GM12878 (cell line): ENCODE results near the gene ZCCHC24. TPM values are rescaled to one million over a fixed set of nuclear protein-coding genes. Genes with fewer than 3 reads are reported as not detected.
"Not testable (repeated sequence)": the region's sequence is repeated elsewhere in the genome, so short reads cannot be mapped to it uniquely, and the experiment has no call there.

Experiments
- ATAC-seq: fragments of 200-7000 bp; cut with Tn5 transposase; 3 replicates; pipeline ENCODE4 v1.9.1; 2020; ENCODE audit warnings: mild to moderate bottlenecking, moderate library complexity
- BruUV-seq: library from RNA; stranded (reverse); fragments of 400-500 nt; replicated peaks from 2 replicates; lab custom pipeline; 2021; lab: Mats Ljungman, UMichigan
- CTCF ChIA-PET: fragments of 300-600 bp; sonication (Branson Sonifier 250); formaldehyde crosslinking; extraction: SDS; loops from one replicate; lab custom pipeline; 2021; ENCODE audit warnings: inconsistent platforms; lab: Yijun Ruan, JAX
- POLR2A ChIA-PET: fragments of 350-600 bp; formaldehyde crosslinking; extraction: SDS; loops from one replicate; lab custom pipeline; 2021; ENCODE audit warnings: inconsistent platforms; lab: Charles Lee
- RAD21 ChIA-PET: fragments of 300-600 bp; sonication (Branson Sonifier 250); formaldehyde crosslinking; loops from one replicate; lab custom pipeline; 2023; ENCODE audit warnings: antibody characterized with exemption; ENCODE audit not compliant: unreplicated experiment; lab: Charles Lee
- SMC1A ChIA-PET: fragments of 300-600 bp; sonication (Branson Sonifier 250); formaldehyde crosslinking; loops from one replicate; lab custom pipeline; 2023; ENCODE audit not compliant: unreplicated experiment, uncharacterized antibody; lab: Charles Lee
- DNase-seq: peaks from one replicate; pipeline ENCODE4 v3.0.0-alpha.2; 2011; ENCODE audit warnings: low read depth, low spot score
- FAIRE-seq: peaks from 3 replicates; lab custom pipeline; 2011; peaks lifted over from hg19 to GRCh38; lab: Jason Lieb, UNC
- H2AFZ ChIP-seq: 2 replicates; pipeline ENCODE4 v1.6.0; 2011; ENCODE audit warnings: low read depth, low read length, control low read depth; ENCODE audit not compliant: control insufficient read depth
- H3K27ac ChIP-seq: 2 replicates; pipeline ENCODE4 v1.5.1; 2011; ENCODE audit warnings: control low read depth; ENCODE audit not compliant: control insufficient read depth, insufficient read depth
- H3K27me3 ChIP-seq, 2 experiments: replicated peaks in 1 of 2; 2 replicates each; pipeline versions ENCODE4 v1.6.0 to v1.6.1; 2011; ENCODE audit warnings: low read length in 1 of 2; ENCODE audit not compliant: control insufficient read depth in 2 of 2, insufficient read depth in 2 of 2
- H3K36me3 ChIP-seq, 2 experiments: 2 replicates each; pipeline ENCODE4 v1.5.1; 2011; ENCODE audit warnings: low read length in 1 of 2; ENCODE audit not compliant: control insufficient read depth in 2 of 2, insufficient read depth in 2 of 2
- H3K4me1 ChIP-seq: 2 replicates; pipeline ENCODE4 v1.6.1; 2011; ENCODE audit warnings: mild to moderate bottlenecking, low read length, moderate library complexity, mixed read lengths; ENCODE audit not compliant: control insufficient read depth, insufficient read depth
- H3K4me2 ChIP-seq: 2 replicates; pipeline ENCODE4 v1.6.0; 2011; ENCODE audit warnings: control low read depth; ENCODE audit not compliant: control insufficient read depth, insufficient read depth
- H3K4me3 ChIP-seq: fragments of 200-600 bp; sonication (generic); 2 replicates; pipeline ENCODE4 v1.5.1; 2016
- H3K79me2 ChIP-seq: 2 replicates; pipeline ENCODE4 v1.6.0; 2011; ENCODE audit warnings: low read length; ENCODE audit not compliant: control insufficient read depth, insufficient read depth
- H3K9ac ChIP-seq: 2 replicates; pipeline ENCODE4 v1.8.0; 2011; ENCODE audit warnings: low read length, control low read depth, mixed read lengths; ENCODE audit not compliant: control insufficient read depth, insufficient read depth
- H3K9me3 ChIP-seq: replicated peaks from 3 replicates; pipeline ENCODE4 v1.5.1; 2011; ENCODE audit warnings: mild to moderate bottlenecking, low read length; ENCODE audit not compliant: control insufficient read depth, insufficient read depth
- H4K20me1 ChIP-seq: 2 replicates; pipeline ENCODE4 v1.6.0; 2011; ENCODE audit not compliant: control insufficient read depth, insufficient read depth
- FOS ChIP-seq: IDR thresholded peaks from 3 replicates; pipeline ENCODE4 v1.6.1; 2011; ENCODE audit warnings: borderline replicate concordance; ENCODE audit not compliant: insufficient read length; ENCODE audit errors: extremely low read depth
- NFYA ChIP-seq: IDR thresholded peaks from 2 replicates; pipeline ENCODE4 v1.6.1; 2011; ENCODE audit warnings: low read depth, mild to moderate bottlenecking, low read length, improper control_type of control experiment, borderline replicate concordance
- PML ChIP-seq: IDR thresholded peaks from 2 replicates; pipeline ENCODE4 v1.6.1; 2012; ENCODE audit warnings: low read length, inconsistent platforms
- RELB ChIP-seq: fragments of 450-650 bp; IDR thresholded peaks from 2 replicates; pipeline ENCODE4 v1.6.1; 2017; ENCODE audit warnings: low read depth, mild to moderate bottlenecking, moderate library complexity
- YY1 ChIP-seq: IDR thresholded peaks from 2 replicates; pipeline ENCODE4 v1.6.1; 2011; ENCODE audit warnings: low read depth, mild to moderate bottlenecking, low read length
- ZZZ3 ChIP-seq: IDR thresholded peaks from 2 replicates; pipeline ENCODE4 v1.6.1; 2011; ENCODE audit warnings: low read depth; ENCODE audit not compliant: control insufficient read depth, insufficient read length
- WGBS: methylation state at CpG from one replicate; pipeline ENCODE4 v1.1.6; 2016; ENCODE audit warnings: low lambda C conversion rate; ENCODE audit not compliant: insufficient replicate concordance, insufficient coverage; ENCODE audit errors: missing lambda C conversion rate; 5-methylcytosine and 5-hydroxymethylcytosine counted together
- in situ Hi-C: fragments of 300-500 bp; cut with MboI; formaldehyde crosslinking; loops from 9 replicates; pipeline ENCODE4 v1.14.3; 2018; ENCODE audit warnings: mixed read lengths
- intact Hi-C: fragments of 100-400 bp; cut with micrococcal nuclease; formaldehyde crosslinking; loops from one replicate; pipeline ENCODE4 v1.14.2; 2022; ENCODE audit not compliant: unreplicated experiment
- polyA plus RNA-seq, 11 experiments: library from polyadenylated mRNA; depleted of rRNA in 4 of 11; unstranded in 6 of 11; stranded (reverse) in 5 of 11; fragments of >200 nt; fragmentation: Nextera tagmentation in 4 of 11; fragmentation: Illumina TruSeq in 1 of 11; extraction: Ambion mirVana in 4 of 11; extraction: Trizol in 1 of 11; gene quantifications; 1 replicate in 1 of 11; 2 replicates in 10 of 11; pipeline versions ENCODE4 v1.2.1 to v1.2.3, GENCODE V29; 2011 to 2016; ENCODE audit warnings: inconsistent platforms in 2 of 11, missing spikeins in 2 of 11, low read depth in 1 of 11
- total RNA-seq, 4 experiments: library from RNA; depleted of rRNA in 3 of 4; stranded (reverse); fragments of >200 nt in 3 of 4; fragmentation: Illumina TruSeq in 1 of 4; extraction: Trizol in 1 of 4; gene quantifications; 2 replicates each; pipeline versions ENCODE4 v1.2.1 to v1.2.3, GENCODE V29; 2013 to 2021
- TF ChIP-seq, protein P1 (sequence below): fragments of 450-650 bp; conservative IDR thresholded peaks from 2 replicates; pipeline ENCODE4 v1.6.1; 2017; ENCODE audit warnings: mild to moderate bottlenecking, moderate library complexity

ZCCHC24 gene
- total and polyA plus RNA-seq, 10 of the 15 experiments (the other 5 are each of a cell fraction or from before 2014, with no cell fraction given): 0.02 to 0.62 (median 0.04) TPM; not detected in 4

DNA sequence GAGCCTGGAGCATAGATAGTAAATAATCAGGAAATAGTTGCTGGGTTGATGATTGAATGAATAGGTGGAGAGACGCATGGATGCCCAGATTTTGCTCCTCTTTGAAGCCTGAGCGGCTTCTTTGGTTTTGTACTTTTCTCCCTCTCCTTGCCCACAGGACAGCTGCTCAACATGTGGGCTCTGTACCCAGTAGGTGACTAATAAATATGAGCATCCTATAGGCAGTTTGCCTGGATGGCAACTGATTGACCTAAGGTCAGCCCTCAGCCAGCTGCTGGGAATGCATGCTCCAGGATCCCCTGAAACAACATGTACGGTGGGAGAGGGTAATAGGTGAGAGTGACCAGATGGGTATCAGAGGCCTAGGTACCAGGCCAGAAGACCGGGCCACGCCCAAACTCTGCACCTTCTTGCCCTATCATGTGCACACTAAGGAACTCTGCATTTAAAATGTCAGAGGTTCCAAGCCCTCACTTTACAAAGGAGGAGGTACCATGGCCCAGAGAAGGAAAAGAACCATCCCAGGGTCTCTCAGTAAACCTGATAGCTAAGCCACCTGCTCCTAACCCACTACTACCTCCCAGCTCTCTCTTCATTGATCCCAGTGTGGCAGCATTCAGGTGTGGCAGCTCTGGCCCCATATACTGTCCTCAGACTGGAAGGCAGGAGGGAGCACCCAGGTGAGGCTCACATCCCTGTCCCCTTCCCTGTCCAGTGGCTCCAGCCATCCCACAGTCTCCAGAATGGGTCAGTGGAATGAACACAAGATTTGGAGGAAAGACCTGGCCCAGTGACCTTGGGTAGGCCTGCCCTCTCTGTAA lies 2.7 kb upstream of the ZCCHC24 start:
- intact Hi-C loops: no loop called here
- H3K36me3 ChIP-seq: no peaks in the 10 kb centered on the region
- ChIA-PET POLR2A (no interaction called here), SMC1A (no interaction called here), CTCF (interaction anchor here (1.1 kb wide), 1 partner anchor 14 kb away, joined by 4 read pairs; no protein-coding TSS in a partner anchor), RAD21 (no interaction called here)
- ATAC-seq: no peak
- whole genome bisulfite sequencing: 50% methylated on average over 5 of the region's 5 CpGs
- H3K4me1 ChIP-seq: peaks cover 17% of the 10 kb centered on the region
- peaks cover 0 to 3% of the 10 kb centered on the region in 2 experiments; a peak in 1 of 4 replicates for H3K27me3 ChIP-seq
- H3K4me3 ChIP-seq: no peak overlapping the region
- H4K20me1 ChIP-seq: no peaks in the 10 kb centered on the region
- H3K27ac ChIP-seq: no peak overlapping the region
- H3K9ac ChIP-seq: no peak overlapping the region
- H3K4me2 ChIP-seq: no peak overlapping the region
- in situ Hi-C loops: no loop called here
- no peak overlapping the region for H2AFZ ChIP-seq
- H3K79me2 ChIP-seq: no peaks in the 10 kb centered on the region
- no TSS peak for BruUV-seq
- no peak for FAIRE-seq
- TF ChIP-seq FOS: no peak
- TF ChIP-seq PML: no peak
- no peak for TF ChIP-seq YY1
- TF ChIP-seq, protein P1, sequence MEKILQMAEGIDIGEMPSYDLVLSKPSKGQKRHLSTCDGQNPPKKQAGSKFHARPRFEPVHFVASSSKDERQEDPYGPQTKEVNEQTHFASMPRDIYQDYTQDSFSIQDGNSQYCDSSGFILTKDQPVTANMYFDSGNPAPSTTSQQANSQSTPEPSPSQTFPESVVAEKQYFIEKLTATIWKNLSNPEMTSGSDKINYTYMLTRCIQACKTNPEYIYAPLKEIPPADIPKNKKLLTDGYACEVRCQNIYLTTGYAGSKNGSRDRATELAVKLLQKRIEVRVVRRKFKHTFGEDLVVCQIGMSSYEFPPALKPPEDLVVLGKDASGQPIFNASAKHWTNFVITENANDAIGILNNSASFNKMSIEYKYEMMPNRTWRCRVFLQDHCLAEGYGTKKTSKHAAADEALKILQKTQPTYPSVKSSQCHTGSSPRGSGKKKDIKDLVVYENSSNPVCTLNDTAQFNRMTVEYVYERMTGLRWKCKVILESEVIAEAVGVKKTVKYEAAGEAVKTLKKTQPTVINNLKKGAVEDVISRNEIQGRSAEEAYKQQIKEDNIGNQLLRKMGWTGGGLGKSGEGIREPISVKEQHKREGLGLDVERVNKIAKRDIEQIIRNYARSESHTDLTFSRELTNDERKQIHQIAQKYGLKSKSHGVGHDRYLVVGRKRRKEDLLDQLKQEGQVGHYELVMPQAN: no peak
- no peak for TF ChIP-seq NFYA
- TF ChIP-seq ZZZ3: no peak
- TF ChIP-seq RELB: no peak
- H3K9me3 ChIP-seq: no peaks in the 10 kb centered on the region
- no peak for DNase-seq

- H3K4me2 ChIP-seq, H4K20me1 ChIP-seq, H3K36me3 ChIP-seq, intact Hi-C loops, CTCF ChIA-PET, H2AFZ ChIP-seq, H3K9me3 ChIP-seq, SMC1A ChIA-PET, BruUV-seq, RAD21 ChIA-PET, H3K27ac ChIP-seq, H3K9ac ChIP-seq, H3K4me3 ChIP-seq, ATAC-seq, in situ Hi-C loops, POLR2A ChIA-PET, H3K79me2 ChIP-seq, FAIRE-seq, DNase-seq, H3K27me3 ChIP-seq: not testable (repeated sequence)
- H3K4me1 ChIP-seq: peaks cover 18% of the 10 kb centered on the region
- 29% methylated on average over 6 of the region's 6 CpGs for WGBS
These were observed 1.8 kb upstream of the ZCCHC24 start for GRCh38 chr10:79447249-79447648.
